Keratinocyte (primary cell): ENCODE results near the gene GPX7. TPM values are rescaled to one million over a fixed set of nuclear protein-coding genes. Genes with fewer than 3 reads are reported as not detected.

ENCODE experiments used
- DNase-seq: peaks from one replicate; pipeline ENCODE4 v3.0.0-alpha.2; 2011; ENCODE audit warnings: low read depth, missing footprints, low spot score
- FAIRE-seq: peaks from 2 replicates; lab custom pipeline; 2011; peaks lifted over from hg19 to GRCh38; lab: Jason Lieb, UNC
- H2AFZ ChIP-seq: 2 replicates; pipeline ENCODE4 v1.6.0; 2012; ENCODE audit warnings: low read length, control low read depth, inconsistent platforms; ENCODE audit not compliant: control insufficient read depth
- H3K27ac ChIP-seq: 2 replicates; pipeline ENCODE4 v1.5.1; 2011; ENCODE audit warnings: low read length; ENCODE audit not compliant: control insufficient read depth, insufficient read depth
- H3K27me3 ChIP-seq: 3 replicates; pipeline ENCODE4 v1.6.0; 2011; ENCODE audit warnings: low read length; ENCODE audit not compliant: control insufficient read depth, insufficient read depth; ENCODE audit errors: extremely low read depth
- H3K36me3 ChIP-seq, 2 experiments: 2 replicates in 1 of 2; 3 replicates in 1 of 2; pipeline ENCODE4 v1.5.1; 2011; ENCODE audit warnings: low read length in 2 of 2, mild to moderate bottlenecking in 1 of 2; ENCODE audit not compliant: control insufficient read depth in 2 of 2, insufficient read depth in 2 of 2; ENCODE audit errors: extremely low read depth in 1 of 2
- H3K4me1 ChIP-seq: 3 replicates; pipeline ENCODE4 v1.5.1; 2011; ENCODE audit warnings: low read length; ENCODE audit not compliant: control insufficient read depth, insufficient read depth; ENCODE audit errors: extremely low read depth
- H3K4me2 ChIP-seq: 3 replicates; pipeline ENCODE4 v1.6.0; 2011; ENCODE audit warnings: low read depth, low read length; ENCODE audit not compliant: control insufficient read depth, insufficient read depth; ENCODE audit errors: extremely low read depth
- H3K4me3 ChIP-seq, 3 experiments: fragments of 200-600 bp in 1 of 3; sonication (generic) in 1 of 3; 2 replicates in 2 of 3; 3 replicates in 1 of 3; pipeline ENCODE4 v1.5.1; 2011 to 2016; ENCODE audit warnings: low read length in 3 of 3, mild to moderate bottlenecking in 3 of 3, control low read depth in 2 of 3, inconsistent platforms in 1 of 3, low read depth in 1 of 3, mixed read lengths in 1 of 3, mixed run types in 1 of 3, moderate library complexity in 1 of 3; ENCODE audit not compliant: control insufficient read depth in 2 of 3, insufficient read depth in 2 of 3; ENCODE audit errors: extremely low read depth in 1 of 3
- H3K79me2 ChIP-seq: 2 replicates; pipeline ENCODE4 v1.6.0; 2012; ENCODE audit warnings: low read length; ENCODE audit not compliant: control insufficient read depth, insufficient read depth
- H3K9ac ChIP-seq: 3 replicates; pipeline ENCODE4 v1.6.0; 2011; ENCODE audit warnings: low read length; ENCODE audit not compliant: control insufficient read depth, insufficient read depth; ENCODE audit errors: extremely low read depth
- H3K9me1 ChIP-seq: 3 replicates; pipeline ENCODE4 v1.6.0; 2011; ENCODE audit warnings: low read length; ENCODE audit not compliant: control insufficient read depth, insufficient read depth; ENCODE audit errors: extremely low read depth
- H3K9me3 ChIP-seq: 2 replicates; pipeline ENCODE4 v1.5.1; 2012; ENCODE audit warnings: low read depth, low read length; ENCODE audit not compliant: control insufficient read depth
- H4K20me1 ChIP-seq: 3 replicates; pipeline ENCODE4 v1.6.0; 2011; ENCODE audit warnings: low read length; ENCODE audit not compliant: control insufficient read depth, insufficient read depth; ENCODE audit errors: extremely low read depth
- CTCF ChIP-seq, 3 experiments: IDR thresholded peaks in 1 of 3; conservative IDR thresholded peaks in 1 of 3; optimal IDR thresholded peaks in 1 of 3; 2 replicates in 2 of 3; 3 replicates in 1 of 3; pipeline versions ENCODE3 to v1.5.1; 2011; ENCODE audit warnings: low read length in 3 of 3, mild to moderate bottlenecking in 3 of 3, moderate library complexity in 2 of 3, control low read depth in 1 of 3, inconsistent platforms in 1 of 3; ENCODE audit not compliant: insufficient read depth in 2 of 3; ENCODE audit errors: extremely low read depth in 1 of 3
- EZH2 ChIP-seq: IDR thresholded peaks from one replicate; pipeline ENCODE4 v1.6.1; 2012; ENCODE audit warnings: inconsistent platforms, mild to moderate bottlenecking, low read length, moderate library complexity
- dilution Hi-C: fragments of 300-500 bp; cut with MboI; formaldehyde crosslinking; loops from one replicate; pipeline ENCODE4 v1.7.0; 2020; ENCODE audit warnings: low sequenced_read_pairs; ENCODE audit not compliant: extremely low pct_ligation_motif_present
- polyA plus RNA-seq, 5 experiments: library from polyadenylated mRNA; depleted of rRNA in 3 of 5; stranded (reverse) in 3 of 5; stranded (forward) in 1 of 5; unstranded in 1 of 5; fragments of >200 nt; gene quantifications; 1 replicate in 1 of 5; 2 replicates in 3 of 5; 3 replicates in 1 of 5; pipeline versions ENCODE4 v1.2.1 to v1.2.3, GENCODE V29; 2011 to 2012; ENCODE audit warnings: missing spikeins in 2 of 5, low read depth in 1 of 5, low replicate concordance in 1 of 5

GPX7 gene
- polyA plus RNA-seq, 1 donor (not counting 4 experiments of a cell fraction or from before 2014, with no cell fraction given), result 0.49 TPM

GRCh38 chr1:52554756-52555155 lies 47.4 kb upstream of the GPX7 start:
- H3K9me3 ChIP-seq, result no peaks in the 10 kb centered on the region
- no peak overlapping the region for H3K27ac ChIP-seq
- no peak overlapping the region for H2AFZ ChIP-seq
- DNase-seq (no peak), FAIRE-seq (peak; percentile 53)
- H3K4me1 ChIP-seq, result peaks cover 30% of the 10 kb centered on the region
- H3K27me3 ChIP-seq, result no peaks in the 10 kb centered on the region
- H3K4me3 ChIP-seq, result no peak overlapping the region
- no peaks in the 10 kb centered on the region for H3K36me3 ChIP-seq
- H4K20me1 ChIP-seq, result no peaks in the 10 kb centered on the region
- dilution Hi-C loops, result no loop called here
- peaks cover 12% of the 10 kb centered on the region for H3K79me2 ChIP-seq
- TF ChIP-seq EZH2 (no peak), CTCF (optimal IDR thresholded peaks at IDR 0.05 in 1 of 3, IDR thresholded peaks at IDR 0.05 in 1 of 3, conservative IDR thresholded peaks at IDR 0.05 in 1 of 3; ENCODE audit: extremely low read depth in 1 of 3, insufficient read depth in 2 of 3, low read length in 3 of 3) (no peak)
- no peak overlapping the region for H3K9ac ChIP-seq
- no peak overlapping the region for H3K4me2 ChIP-seq
- no peaks in the 10 kb centered on the region for H3K9me1 ChIP-seq

GRCh38 chr1:52556641-52557360 lies 45.4 kb upstream of the GPX7 start:
- H3K9me3 ChIP-seq, result no peaks in the 10 kb centered on the region
- no peak overlapping the region for H2AFZ ChIP-seq
- H3K4me2 ChIP-seq, result peak overlapping the region; percentile 51
- no peak overlapping the region for H3K27ac ChIP-seq
- no peak overlapping the region for H3K9ac ChIP-seq
- no peaks in the 10 kb centered on the region for H4K20me1 ChIP-seq
- H3K36me3 ChIP-seq, result no peaks in the 10 kb centered on the region
- dilution Hi-C loops, result no loop called here
- peaks cover 23% of the 10 kb centered on the region for H3K4me1 ChIP-seq
- DNase-seq, result no peak
- H3K79me2 ChIP-seq, result no peaks in the 10 kb centered on the region
- no peaks in the 10 kb centered on the region for H3K9me1 ChIP-seq
- no peaks in the 10 kb centered on the region for H3K27me3 ChIP-seq
- H3K4me3 ChIP-seq, result no peak overlapping the region
- FAIRE-seq, result peak; percentile 65
- TF ChIP-seq CTCF (optimal IDR thresholded peaks at IDR 0.05 in 1 of 3, IDR thresholded peaks at IDR 0.05 in 1 of 3, conservative IDR thresholded peaks at IDR 0.05 in 1 of 3; ENCODE audit: extremely low read depth in 1 of 3, insufficient read depth in 2 of 3, low read length in 3 of 3), result no peak
- TF ChIP-seq EZH2, result no peak
